Peyer's patch (tissue), 4 donors: ENCODE data around the gene PIK3C3.
"Not testable (repeated sequence)": the region's sequence is repeated elsewhere in the genome, so short reads cannot be mapped to it uniquely, and the experiment has no call there.

ENCODE experiments used
- CTCF ChIP-seq, 6 experiments: fragments of 450-650 bp in 4 of 6; fragments of 200-600 bp in 2 of 6; sonication (generic) in 1 of 6; IDR thresholded peaks; one replicate each; pipeline ENCODE4 v1.5.1; 2017 to 2019; ENCODE audit warnings: antibody characterized with exemption in 6 of 6, mild to moderate bottlenecking in 3 of 6, moderate library complexity in 1 of 6
- POLR2A ChIP-seq, 2 donors: fragments of 450-650 bp; IDR thresholded peaks; one replicate each; pipeline ENCODE4 v1.5.1; 2017; ENCODE audit warnings: antibody characterized with exemption in 2 of 2, mild to moderate bottlenecking in 2 of 2, moderate library complexity in 2 of 2

GRCh38 chr18:42049536-42049935, 94.5 kb downstream of the PIK3C3 start:
- TF ChIP-seq POLR2A, CTCF (IDR thresholded peaks at IDR 0.05): not testable (repeated sequence)
